H9 (cell line): Measurements from ENCODE around the gene DLG2. TPM values are rescaled to one million over a fixed set of nuclear protein-coding genes. Genes with fewer than 3 reads are reported as not detected.

ENCODE experiments used
- DNase-seq: peaks from one replicate; pipeline ENCODE4 v3.0.0-alpha.2; 2017
- H2AFZ ChIP-seq: one replicate; pipeline ENCODE4 v1.6.1; 2013; ENCODE audit warnings: mild to moderate bottlenecking, low read length, control low read depth, moderate library complexity
- H2AK5ac ChIP-seq: 2 replicates; pipeline ENCODE4 v1.6.1; 2013; ENCODE audit warnings: low read length, control low read depth, mixed read lengths; ENCODE audit not compliant: insufficient read length
- H2BK120ac ChIP-seq: one replicate; pipeline ENCODE4 v1.6.1; 2013; ENCODE audit warnings: low read depth, mild to moderate bottlenecking, low read length, control low read depth, inconsistent platforms; ENCODE audit not compliant: poor library complexity, severe bottlenecking
- H2BK12ac ChIP-seq: 2 replicates; pipeline ENCODE4 v1.6.1; 2013; ENCODE audit warnings: low read length, control low read depth, mixed read lengths, low read depth; ENCODE audit not compliant: insufficient read length
- H2BK15ac ChIP-seq: 2 replicates; pipeline ENCODE4 v1.6.1; 2013; ENCODE audit warnings: low read depth, low read length, control low read depth
- H2BK20ac ChIP-seq: one replicate; pipeline ENCODE4 v1.6.1; 2013; ENCODE audit warnings: low read depth, mild to moderate bottlenecking, low read length, control low read depth, inconsistent platforms; ENCODE audit not compliant: poor library complexity, severe bottlenecking
- H2BK5ac ChIP-seq: 2 replicates; pipeline ENCODE4 v1.6.1; 2013; ENCODE audit warnings: low read length, control low read depth, mixed read lengths; ENCODE audit not compliant: insufficient read length
- H3K14ac ChIP-seq: 2 replicates; pipeline ENCODE4 v1.6.1; 2013; ENCODE audit warnings: low read length, control low read depth; ENCODE audit not compliant: insufficient read depth
- H3K18ac ChIP-seq: 2 replicates; pipeline ENCODE4 v1.6.1; 2013; ENCODE audit warnings: low read depth, mild to moderate bottlenecking, mixed read lengths, low read length, control low read depth; ENCODE audit not compliant: insufficient read length
- H3K23ac ChIP-seq: 2 replicates; pipeline ENCODE4 v1.6.1; 2013; ENCODE audit warnings: low read length, control low read depth, mixed read lengths, low read depth; ENCODE audit not compliant: insufficient read length
- H3K23me2 ChIP-seq: 2 replicates; pipeline ENCODE4 v1.6.1; 2013; ENCODE audit warnings: low read depth, mild to moderate bottlenecking, mixed read lengths, low read length, control low read depth; ENCODE audit not compliant: insufficient read length, poor library complexity, severe bottlenecking
- H3K27ac ChIP-seq: 2 replicates; pipeline ENCODE4 v1.5.1; 2013; ENCODE audit warnings: low read length, control low read depth, mixed read lengths, low read depth; ENCODE audit not compliant: insufficient read length
- H3K27me3 ChIP-seq: 2 replicates; pipeline ENCODE4 v1.6.1; 2013; ENCODE audit warnings: low read length, control low read depth, inconsistent platforms; ENCODE audit not compliant: insufficient read depth
- H3K4ac ChIP-seq: 2 replicates; pipeline ENCODE4 v1.6.1; 2013; ENCODE audit warnings: low read depth, mild to moderate bottlenecking, control low read depth, inconsistent platforms, low read length, moderate library complexity
- H3K4me1 ChIP-seq: 2 replicates; pipeline ENCODE4 v1.6.1; 2013; ENCODE audit warnings: low read length, control low read depth, inconsistent platforms; ENCODE audit not compliant: insufficient read depth
- H3K4me2 ChIP-seq: 2 replicates; pipeline ENCODE4 v1.6.1; 2013; ENCODE audit warnings: low read length, control low read depth, mixed read lengths; ENCODE audit not compliant: insufficient read length, insufficient read depth
- H3K56ac ChIP-seq: 2 replicates; pipeline ENCODE4 v1.6.1; 2013; ENCODE audit warnings: low read depth, mild to moderate bottlenecking, mixed read lengths, low read length, control low read depth; ENCODE audit not compliant: insufficient read length
- H3K79me1 ChIP-seq: 2 replicates; pipeline ENCODE4 v1.6.1; 2013; ENCODE audit warnings: low read depth, mild to moderate bottlenecking, moderate library complexity, low read length, control low read depth, inconsistent platforms; ENCODE audit not compliant: insufficient read depth, poor library complexity, severe bottlenecking
- H3K79me2 ChIP-seq: 2 replicates; pipeline ENCODE4 v1.6.1; 2013; ENCODE audit warnings: low read length, control low read depth, inconsistent platforms; ENCODE audit not compliant: insufficient read depth
- H3K9ac ChIP-seq: 2 replicates; pipeline ENCODE4 v1.6.1; 2013; ENCODE audit warnings: low read length, control low read depth, mixed read lengths; ENCODE audit not compliant: insufficient read length; ENCODE audit errors: extremely low read depth
- H3K9me3 ChIP-seq: one replicate; pipeline ENCODE4 v1.6.1; 2013; ENCODE audit warnings: low read depth, low read length, inconsistent platforms; ENCODE audit not compliant: control insufficient read depth
- H3T11ph ChIP-seq: one replicate; pipeline ENCODE4 v1.6.1; 2013; ENCODE audit warnings: mild to moderate bottlenecking, low read length, control low read depth, inconsistent platforms
- H4K20me1 ChIP-seq: one replicate; pipeline ENCODE4 v1.6.1; 2013; ENCODE audit not compliant: control insufficient read depth, insufficient read length, insufficient read depth
- H4K5ac ChIP-seq: 2 replicates; pipeline ENCODE4 v1.6.1; 2013; ENCODE audit warnings: low read depth, mild to moderate bottlenecking, mixed read lengths, low read length, control low read depth; ENCODE audit not compliant: insufficient read length
- H4K8ac ChIP-seq: replicated peaks from 2 replicates; pipeline ENCODE4 v1.6.1; 2013; ENCODE audit warnings: low read length, control low read depth, mixed read lengths, low read depth; ENCODE audit not compliant: insufficient read length
- H4K91ac ChIP-seq: 2 replicates; pipeline ENCODE4 v1.6.1; 2013; ENCODE audit warnings: low read depth, mild to moderate bottlenecking, moderate library complexity, mixed read lengths, low read length, control low read depth; ENCODE audit not compliant: insufficient read length
- H3K27ac Mint-ChIP-seq, 3 experiments: 2 replicates in 2 of 3; 3 replicates in 1 of 3; pipeline ENCODE4 v1.8.0; 2020 to 2021; ENCODE audit warnings: mixed read lengths in 3 of 3, mild to moderate bottlenecking in 1 of 3, moderate library complexity in 1 of 3
- H3K27me3 Mint-ChIP-seq: 2 replicates; pipeline ENCODE4 v1.8.0; 2021; ENCODE audit warnings: low read depth, mild to moderate bottlenecking, moderate library complexity, mixed read lengths
- H3K36me3 Mint-ChIP-seq, 3 experiments: 2 replicates in 2 of 3; 3 replicates in 1 of 3; pipeline ENCODE4 v1.8.0; 2020 to 2021; ENCODE audit warnings: low read depth in 3 of 3, mixed read lengths in 3 of 3; ENCODE audit not compliant: insufficient read depth in 1 of 3
- H3K4me1 Mint-ChIP-seq, 2 experiments: 2 replicates each; pipeline ENCODE4 v1.8.0; 2020; ENCODE audit warnings: mixed read lengths in 2 of 2
- H3K4me3 Mint-ChIP-seq, 2 experiments: 2 replicates in 1 of 2; 3 replicates in 1 of 2; pipeline ENCODE4 v1.8.0; 2020 to 2021; ENCODE audit warnings: mild to moderate bottlenecking in 2 of 2, mixed read lengths in 2 of 2, moderate library complexity in 1 of 2
- H3K9me3 Mint-ChIP-seq, 2 experiments: 2 replicates in 1 of 2; 3 replicates in 1 of 2; pipeline ENCODE4 v1.8.0; 2020; ENCODE audit warnings: mild to moderate bottlenecking in 2 of 2, mixed read lengths in 2 of 2, moderate library complexity in 1 of 2
- WGBS: extraction: QIAGEN DNeasy Blood & Tissue Kit; methylation state at CpG from one replicate; pipeline ENCODE4 v1.1.7; 2013; ENCODE audit warnings: missing lambda C conversion rate, low lambda C conversion rate, mixed read lengths; ENCODE audit not compliant: insufficient read length; ENCODE audit errors: extremely low coverage; 5-methylcytosine and 5-hydroxymethylcytosine counted together
- total RNA-seq: library from RNA; stranded (reverse); gene quantifications from 2 replicates; pipeline ENCODE4 v1.2.1, GENCODE V29; 2021
- TF ChIP-seq, protein P1 (sequence below): fragments of 200-600 bp; sonication (generic); conservative IDR thresholded peaks from 3 replicates; pipeline ENCODE4 v1.8.0; 2021; ENCODE audit warnings: antibody characterized with exemption, mild to moderate bottlenecking

The DLG2 gene
- total RNA-seq, 1 experiment from 2014 or later: 8.0 TPM

DNA sequence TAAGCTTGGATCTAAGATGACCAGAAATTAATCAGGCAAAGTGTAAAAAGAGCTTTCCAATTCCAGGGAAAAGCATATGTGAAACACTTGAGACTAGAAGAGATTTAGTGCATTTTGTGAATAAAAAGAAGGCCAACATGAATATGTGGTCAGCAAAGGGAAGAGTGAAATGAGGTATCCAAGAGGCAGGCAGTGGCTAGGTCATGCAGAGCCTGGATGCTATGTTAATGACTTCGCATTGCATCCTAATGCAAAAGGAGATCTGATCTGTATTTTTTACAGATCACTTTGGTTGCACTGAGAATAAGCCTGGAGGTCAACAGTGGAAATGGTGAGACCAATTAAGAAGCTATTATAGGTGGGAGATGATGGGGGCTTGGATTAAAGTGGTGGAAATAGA lies 1699.7 kb downstream of the DLG2 start:
- H2BK5ac ChIP-seq: no peak overlapping the region
- H4K5ac ChIP-seq: no peak overlapping the region
- H3K4ac ChIP-seq: no peak overlapping the region
- no peaks in the 10 kb centered on the region for H3K9me3 ChIP-seq
- H2BK15ac ChIP-seq: no peak overlapping the region
- no peak overlapping the region for H2BK12ac ChIP-seq
- H3K23ac ChIP-seq: no peak overlapping the region
- H3K4me1 ChIP-seq: no peaks in the 10 kb centered on the region
- Mint-ChIP-seq H3K27ac (no peak overlapping the region), H3K4me3 (no peak overlapping the region), H3K36me3 (no peaks in the 10 kb centered on the region), H3K27me3 (no peaks in the 10 kb centered on the region), H3K4me1 (no peaks in the 10 kb centered on the region), H3K9me3 (no peaks in the 10 kb centered on the region)
- no peak overlapping the region for H3T11ph ChIP-seq
- no peak overlapping the region for H3K9ac ChIP-seq
- no peak overlapping the region for H2AK5ac ChIP-seq
- TF ChIP-seq, protein P1, sequence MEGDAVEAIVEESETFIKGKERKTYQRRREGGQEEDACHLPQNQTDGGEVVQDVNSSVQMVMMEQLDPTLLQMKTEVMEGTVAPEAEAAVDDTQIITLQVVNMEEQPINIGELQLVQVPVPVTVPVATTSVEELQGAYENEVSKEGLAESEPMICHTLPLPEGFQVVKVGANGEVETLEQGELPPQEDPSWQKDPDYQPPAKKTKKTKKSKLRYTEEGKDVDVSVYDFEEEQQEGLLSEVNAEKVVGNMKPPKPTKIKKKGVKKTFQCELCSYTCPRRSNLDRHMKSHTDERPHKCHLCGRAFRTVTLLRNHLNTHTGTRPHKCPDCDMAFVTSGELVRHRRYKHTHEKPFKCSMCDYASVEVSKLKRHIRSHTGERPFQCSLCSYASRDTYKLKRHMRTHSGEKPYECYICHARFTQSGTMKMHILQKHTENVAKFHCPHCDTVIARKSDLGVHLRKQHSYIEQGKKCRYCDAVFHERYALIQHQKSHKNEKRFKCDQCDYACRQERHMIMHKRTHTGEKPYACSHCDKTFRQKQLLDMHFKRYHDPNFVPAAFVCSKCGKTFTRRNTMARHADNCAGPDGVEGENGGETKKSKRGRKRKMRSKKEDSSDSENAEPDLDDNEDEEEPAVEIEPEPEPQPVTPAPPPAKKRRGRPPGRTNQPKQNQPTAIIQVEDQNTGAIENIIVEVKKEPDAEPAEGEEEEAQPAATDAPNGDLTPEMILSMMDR: no peak
- no peak overlapping the region for H4K91ac ChIP-seq
- H2BK20ac ChIP-seq: no peak overlapping the region
- H3K18ac ChIP-seq: no peak overlapping the region
- no peak for DNase-seq
- no CpG with 5 or more reads among the region's 1 CpG for WGBS
- H2AFZ ChIP-seq: no peak overlapping the region
- no peaks in the 10 kb centered on the region for H3K79me2 ChIP-seq
- no peak overlapping the region for H2BK120ac ChIP-seq
- no peak overlapping the region for H3K56ac ChIP-seq
- no peaks in the 10 kb centered on the region for H3K23me2 ChIP-seq
- H3K27ac ChIP-seq: no peak overlapping the region
- no peaks in the 10 kb centered on the region for H3K27me3 ChIP-seq
- no peak overlapping the region for H3K14ac ChIP-seq
- no peaks in the 10 kb centered on the region for H4K20me1 ChIP-seq
- no peaks in the 10 kb centered on the region for H3K79me1 ChIP-seq
- H3K4me2 ChIP-seq: no peak overlapping the region
- no peak overlapping the region for H4K8ac ChIP-seq
